ENCODE data around the gene PTPN7.
"Not testable (repeated sequence)": the region's sequence is repeated elsewhere in the genome, so short reads cannot be mapped to it uniquely, and the experiment has no call there.

The PTPN7 gene

GRCh38 chr1:202149566-202149965, 10.8 kb downstream of the PTPN7 start:
- no peak for DNase-seq

GRCh38 chr1:202148391-202148790, 12.0 kb downstream of the PTPN7 start:
- no peak for DNase-seq

- no peak for DNase-seq
Observed at GRCh38 chr1:202146993-202147392, 13.4 kb downstream of the PTPN7 start.

- DNase-seq = no peak
Observed at GRCh38 chr1:202146279-202146678, 14.1 kb downstream of the PTPN7 start.

- DNase-seq = not testable (repeated sequence)
Observed at GRCh38 chr1:202145744-202146140, 14.7 kb downstream of the PTPN7 start.

- DNase-seq = no peak
Observed at GRCh38 chr1:202145068-202145743, 15.2 kb downstream of the PTPN7 start.

- peak; percentile 15 for DNase-seq
Observed at GRCh38 chr1:202144402-202145067, 15.9 kb downstream of the PTPN7 start, which contains the start of gene ARL8A. Gene ARL8A, minus strand, starts transcription at chr1:202144737. Its CDS starts 165 bp downstream, at chr1:202144572.

- peak; percentile 37 for DNase-seq
Observed at GRCh38 chr1:202143768-202144401, 16.5 kb downstream of the PTPN7 start.

GRCh38 chr1:202143011-202143767, 17.2 kb downstream of the PTPN7 start:
- DNase-seq = no peak

- DNase-seq = not testable (repeated sequence)
Observed at GRCh38 chr1:202141468-202141867, 18.9 kb downstream of the PTPN7 start.

GRCh38 chr1:202140833-202141232, 19.6 kb downstream of the PTPN7 start:
- DNase-seq = no peak

- peak; percentile 73 for DNase-seq
Observed at GRCh38 chr1:202135221-202135721, 25.1 kb downstream of the PTPN7 start.

- DNase-seq = no peak
Observed at GRCh38 chr1:202134645-202135172, 25.7 kb downstream of the PTPN7 start.

- no peak for DNase-seq
Observed at GRCh38 chr1:202133989-202134388, 26.4 kb downstream of the PTPN7 start.

GRCh38 chr1:202133496-202133895, 26.9 kb downstream of the PTPN7 start:
- DNase-seq = no peak

- no peak for DNase-seq
Observed at GRCh38 chr1:202133001-202133400, 27.4 kb downstream of the PTPN7 start.

GRCh38 chr1:202131956-202132821, 28.2 kb downstream of the PTPN7 start:
- DNase-seq = no peak

GRCh38 chr1:202130816-202131522, 29.4 kb downstream of the PTPN7 start:
- no peak for DNase-seq

- DNase-seq = no peak
Observed at GRCh38 chr1:202130297-202130721, 30.1 kb downstream of the PTPN7 start.

- DNase-seq = no peak
Observed at GRCh38 chr1:202129453-202130296, 30.7 kb downstream of the PTPN7 start.

Data from NCI-H1694 (cell line).